Endothelial cell of umbilical vein (primary cell): ENCODE measurements around the gene RGS17. TPM values are rescaled to one million over a fixed set of nuclear protein-coding genes. Genes with fewer than 3 reads are reported as not detected.

ENCODE experiments used
- BruUV-seq: library from RNA; stranded (reverse); fragments of 400-500 nt; replicated peaks from 2 replicates; lab custom pipeline; 2021; lab: Mats Ljungman, UMichigan
- CTCF ChIA-PET: fragments of 300-600, 350-600 bp; sonication (Branson Sonifier 250); formaldehyde crosslinking; loops from one replicate; lab custom pipeline; 2021; ENCODE audit warnings: antibody characterized with exemption, inconsistent platforms; lab: Charles Lee
- POLR2A ChIA-PET: fragments of 300-600, 350-600 bp; sonication (Branson Sonifier 250); formaldehyde crosslinking; loops from one replicate; lab custom pipeline; 2021; ENCODE audit warnings: antibody characterized with exemption, inconsistent platforms; lab: Charles Lee
- DNase-seq: peaks from one replicate; pipeline ENCODE4 v3.0.0-alpha.2; 2011; ENCODE audit warnings: low read depth, low spot score
- FAIRE-seq: peaks from 2 replicates; lab custom pipeline; 2011; peaks lifted over from hg19 to GRCh38; lab: Jason Lieb, UNC
- H2AFZ ChIP-seq: 2 replicates; pipeline ENCODE4 v1.6.0; 2012; ENCODE audit warnings: low read depth, low read length, control low read depth, inconsistent platforms
- H3K27ac ChIP-seq: 2 replicates; pipeline ENCODE4 v1.5.1; 2011; ENCODE audit warnings: low read depth, mild to moderate bottlenecking, control low read depth, low read length, moderate library complexity; ENCODE audit not compliant: insufficient read depth
- H3K27me3 ChIP-seq, 2 experiments: 2 replicates each; pipeline versions ENCODE4 v1.6.0 to v1.6.1; 2011; ENCODE audit warnings: low read length in 2 of 2, mixed read lengths in 1 of 2; ENCODE audit not compliant: control insufficient read depth in 2 of 2, insufficient read depth in 2 of 2
- H3K36me3 ChIP-seq, 2 experiments: 2 replicates in 1 of 2; 3 replicates in 1 of 2; pipeline ENCODE4 v1.5.1; 2011; ENCODE audit warnings: low read length in 2 of 2, mild to moderate bottlenecking in 1 of 2, moderate library complexity in 1 of 2; ENCODE audit not compliant: control insufficient read depth in 2 of 2, insufficient read depth in 2 of 2; ENCODE audit errors: extremely low read depth in 1 of 2
- H3K4me1 ChIP-seq: 3 replicates; pipeline ENCODE4 v1.5.1; 2011; ENCODE audit warnings: mild to moderate bottlenecking, low read length; ENCODE audit not compliant: control insufficient read depth, insufficient read depth; ENCODE audit errors: extremely low read depth
- H3K4me2 ChIP-seq: 2 replicates; pipeline ENCODE4 v1.6.1; 2011; ENCODE audit warnings: low read length, control low read depth, mixed read lengths; ENCODE audit not compliant: insufficient read depth
- H3K4me3 ChIP-seq, 3 experiments: fragments of 200-600 bp in 1 of 3; sonication (generic), shearing (Covaris generic) in 1 of 3; replicated peaks in 1 of 3; 2 replicates each; pipeline ENCODE4 v1.5.1; 2011 to 2016; ENCODE audit warnings: control low read depth in 3 of 3, low read length in 3 of 3, mild to moderate bottlenecking in 2 of 3, inconsistent platforms in 1 of 3, low read depth in 1 of 3, moderate library complexity in 1 of 3; ENCODE audit not compliant: insufficient read depth in 1 of 3
- H3K79me2 ChIP-seq: 2 replicates; pipeline ENCODE4 v1.6.0; 2012; ENCODE audit warnings: low read length, inconsistent platforms; ENCODE audit not compliant: control insufficient read depth, insufficient read depth
- H3K9ac ChIP-seq: replicated peaks from 2 replicates; pipeline ENCODE3; 2011; ENCODE audit warnings: low read length, control low read depth; ENCODE audit not compliant: insufficient read depth; ENCODE audit errors: extremely low read depth
- H3K9me1 ChIP-seq: replicated peaks from 3 replicates; pipeline ENCODE4 v1.6.0; 2011; ENCODE audit warnings: mild to moderate bottlenecking, low read length; ENCODE audit not compliant: control insufficient read depth, insufficient read depth; ENCODE audit errors: extremely low read depth
- H3K9me3 ChIP-seq: replicated peaks from 2 replicates; pipeline ENCODE4 v1.5.1; 2012; ENCODE audit warnings: low read length, inconsistent platforms; ENCODE audit not compliant: control insufficient read depth, insufficient read depth
- H4K20me1 ChIP-seq: replicated peaks from 2 replicates; pipeline ENCODE3; 2011; ENCODE audit warnings: mild to moderate bottlenecking, low read length; ENCODE audit not compliant: control insufficient read depth, insufficient read depth; ENCODE audit errors: extremely low read depth
- EZH2 ChIP-seq: IDR thresholded peaks from 2 replicates; pipeline ENCODE4 v1.6.1; 2012; ENCODE audit warnings: borderline replicate concordance, low read depth, mild to moderate bottlenecking, moderate library complexity, low read length, inconsistent platforms; ENCODE audit not compliant: severe bottlenecking
- FOS ChIP-seq: IDR thresholded peaks from 2 replicates; pipeline ENCODE4 v1.6.1; 2011; ENCODE audit warnings: mild to moderate bottlenecking, low read length, moderate library complexity, borderline replicate concordance; ENCODE audit not compliant: insufficient read depth
- GATA2 ChIP-seq: IDR thresholded peaks from 2 replicates; pipeline ENCODE4 v1.7.0; 2011; ENCODE audit warnings: low read depth, mild to moderate bottlenecking, moderate library complexity, mixed read lengths, low read length; ENCODE audit not compliant: insufficient read length, insufficient read depth
- JUN ChIP-seq: IDR thresholded peaks from 2 replicates; pipeline ENCODE4 v1.6.1; 2011; ENCODE audit warnings: borderline replicate concordance, low read depth; ENCODE audit not compliant: insufficient read length, insufficient read depth
- MYC ChIP-seq: IDR thresholded peaks from one replicate; pipeline ENCODE4 v1.6.1; 2011; ENCODE audit warnings: mild to moderate bottlenecking, low read depth, low read length
- POLR2A ChIP-seq: IDR thresholded peaks from 2 replicates; pipeline ENCODE4 v1.6.1; 2012; ENCODE audit warnings: low read depth, mild to moderate bottlenecking, control low read depth, low read length
- POLR2AphosphoS5 ChIP-seq: IDR thresholded peaks from 2 replicates; pipeline ENCODE4 v1.6.1; 2012; ENCODE audit warnings: low read depth, mild to moderate bottlenecking, control low read depth, low read length, moderate library complexity; ENCODE audit not compliant: insufficient read depth
- dilution Hi-C: fragments of 300-500 bp; cut with MboI; formaldehyde crosslinking; loops from one replicate; pipeline ENCODE4 v1.15.0; 2019; ENCODE audit warnings: low sequenced_read_pairs; ENCODE audit not compliant: extremely low pct_ligation_motif_present
- intact Hi-C: fragments of 100-400 bp; cut with micrococcal nuclease; formaldehyde crosslinking; loops from one replicate; pipeline ENCODE4 v1.10.0; 2022
- polyA plus RNA-seq, 4 experiments: library from polyadenylated mRNA; depleted of rRNA in 3 of 4; stranded (reverse) in 3 of 4; unstranded in 1 of 4; fragments of >200 nt; gene quantifications; 2 replicates each; pipeline versions ENCODE4 v1.2.1 to v1.2.3, GENCODE V29; 2011 to 2012; ENCODE audit warnings: missing spikeins in 1 of 4
- total RNA-seq: library from RNA; stranded (reverse); gene quantifications from 2 replicates; pipeline ENCODE4 v1.2.3, GENCODE V29; 2021
- TF ChIP-seq, protein P1 (sequence below), 2 donors: IDR thresholded peaks; 1 replicate in 1 of 2; 2 replicates in 1 of 2; pipeline ENCODE4 v1.5.1; 2011; ENCODE audit warnings: low read length in 2 of 2, mild to moderate bottlenecking in 2 of 2, moderate library complexity in 2 of 2, control low read depth in 1 of 2, inconsistent platforms in 1 of 2, low read depth in 1 of 2; ENCODE audit not compliant: insufficient read depth in 1 of 2; ENCODE audit errors: extremely low read depth in 1 of 2
- TF ChIP-seq, protein P2 (sequence below): IDR thresholded peaks from 2 replicates; pipeline ENCODE4 v1.6.1; 2011; ENCODE audit not compliant: insufficient read depth, insufficient read length

RGS17 gene
- total and polyA plus RNA-seq, 2 donors (not counting 3 experiments of a cell fraction or from before 2014, with no cell fraction given), result 0.40 to 1.1 TPM

- H4K20me1 ChIP-seq, result no peaks in the 10 kb centered on the region
- ChIA-PET CTCF (interaction anchor here (1.7 kb wide), 1 partner anchor 57 kb away, joined by 5 read pairs; no protein-coding TSS in a partner anchor), POLR2A (no interaction called here)
- no peaks in the 10 kb centered on the region for H3K9me3 ChIP-seq
- H3K4me3 ChIP-seq, result no peak overlapping the region
- FAIRE-seq (no peak), DNase-seq (no peak)
- intact Hi-C loops (no loop called here), dilution Hi-C loops (no loop called here)
- peaks cover 46% of the 10 kb centered on the region for H3K4me1 ChIP-seq
- H3K9ac ChIP-seq, result no peak overlapping the region
- no peak overlapping the region for H2AFZ ChIP-seq
- no peaks in the 10 kb centered on the region for H3K9me1 ChIP-seq
- H3K79me2 ChIP-seq, result no peaks in the 10 kb centered on the region
- BruUV-seq, result no TSS peak
- H3K27me3 ChIP-seq, result no peaks in the 10 kb centered on the region
- H3K4me2 ChIP-seq, result no peak overlapping the region
- TF ChIP-seq EZH2 (no peak), POLR2AphosphoS5 (no peak)
- H3K36me3 ChIP-seq, result no peaks in the 10 kb centered on the region
- no peak overlapping the region for H3K27ac ChIP-seq
Observed at GRCh38 chr6:153088796-153089195, 42.3 kb downstream of the RGS17 start.

DNA sequence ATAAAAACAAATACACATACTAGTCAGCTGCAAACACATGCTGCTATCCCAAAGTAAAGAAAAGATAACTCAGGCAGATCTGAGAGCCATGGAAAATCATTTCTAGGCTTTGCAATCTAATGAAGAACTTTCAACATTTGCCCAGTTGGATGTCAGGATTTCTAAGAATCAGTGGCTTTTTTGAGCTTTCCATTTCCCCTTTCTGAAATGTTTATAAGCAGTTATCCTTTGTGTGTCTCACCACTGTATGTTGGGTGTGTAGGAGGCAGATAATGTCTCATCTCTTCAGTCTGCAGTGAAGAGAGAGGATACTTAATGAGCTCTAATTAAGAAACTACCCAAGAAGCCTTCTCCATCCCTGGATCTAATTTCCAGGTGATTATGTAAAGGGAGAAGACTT is 43.6 kb downstream of the RGS17 start:
- Histone ChIP-seq H3K27me3 (no peaks in the 10 kb centered on the region), H3K4me2 (no peak overlapping the region), H3K27ac (no peak overlapping the region), H3K4me1 (peaks cover 33% of the 10 kb centered on the region), H4K20me1 (no peaks in the 10 kb centered on the region), H3K36me3 (no peaks in the 10 kb centered on the region), H3K79me2 (no peaks in the 10 kb centered on the region), H3K9ac (no peak overlapping the region), H3K4me3 (no peak overlapping the region), H3K9me3 (no peaks in the 10 kb centered on the region), H3K9me1 (no peaks in the 10 kb centered on the region), H2AFZ (no peak overlapping the region)
- DNase-seq (no peak), FAIRE-seq (no peak)
- dilution Hi-C loops (no loop called here), intact Hi-C loops (no loop called here)
- no peak for TF ChIP-seq POLR2AphosphoS5
- no peak for TF ChIP-seq POLR2A
- TF ChIP-seq FOS, result no peak
- no peak for TF ChIP-seq GATA2
- TF ChIP-seq EZH2, result no peak
- TF ChIP-seq MYC, result no peak
- TF ChIP-seq JUN, result no peak
- TF ChIP-seq, protein P1, sequence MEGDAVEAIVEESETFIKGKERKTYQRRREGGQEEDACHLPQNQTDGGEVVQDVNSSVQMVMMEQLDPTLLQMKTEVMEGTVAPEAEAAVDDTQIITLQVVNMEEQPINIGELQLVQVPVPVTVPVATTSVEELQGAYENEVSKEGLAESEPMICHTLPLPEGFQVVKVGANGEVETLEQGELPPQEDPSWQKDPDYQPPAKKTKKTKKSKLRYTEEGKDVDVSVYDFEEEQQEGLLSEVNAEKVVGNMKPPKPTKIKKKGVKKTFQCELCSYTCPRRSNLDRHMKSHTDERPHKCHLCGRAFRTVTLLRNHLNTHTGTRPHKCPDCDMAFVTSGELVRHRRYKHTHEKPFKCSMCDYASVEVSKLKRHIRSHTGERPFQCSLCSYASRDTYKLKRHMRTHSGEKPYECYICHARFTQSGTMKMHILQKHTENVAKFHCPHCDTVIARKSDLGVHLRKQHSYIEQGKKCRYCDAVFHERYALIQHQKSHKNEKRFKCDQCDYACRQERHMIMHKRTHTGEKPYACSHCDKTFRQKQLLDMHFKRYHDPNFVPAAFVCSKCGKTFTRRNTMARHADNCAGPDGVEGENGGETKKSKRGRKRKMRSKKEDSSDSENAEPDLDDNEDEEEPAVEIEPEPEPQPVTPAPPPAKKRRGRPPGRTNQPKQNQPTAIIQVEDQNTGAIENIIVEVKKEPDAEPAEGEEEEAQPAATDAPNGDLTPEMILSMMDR (IDR thresholded peaks at IDR 0.05; ENCODE audit: extremely low read depth in 1 of 2, insufficient read depth in 1 of 2, low read depth in 1 of 2, low read length in 2 of 2), result no peak
- TF ChIP-seq, protein P2, sequence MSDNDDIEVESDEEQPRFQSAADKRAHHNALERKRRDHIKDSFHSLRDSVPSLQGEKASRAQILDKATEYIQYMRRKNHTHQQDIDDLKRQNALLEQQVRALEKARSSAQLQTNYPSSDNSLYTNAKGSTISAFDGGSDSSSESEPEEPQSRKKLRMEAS, result no peak
- BruUV-seq, result no TSS peak
- POLR2A ChIA-PET, result no interaction called here
- CTCF ChIA-PET, result interaction anchor here (0.8 to 1.7 kb wide), 2 partner anchors 21 to 55 kb away, joined by 3 to 5 read pairs; no protein-coding TSS in a partner anchor
